Cortex of kidney (tissue), 1 donor: ENCODE data around the gene GNG7.
"Not testable (repeated sequence)": the region's sequence is repeated elsewhere in the genome, so short reads cannot be mapped to it uniquely, and the experiment has no call there.

Experiments used
- DNase-seq: peaks from one replicate; lab custom pipeline; 2025; lab: John Stamatoyannopoulos, UW

Gene GNG7

GRCh38 chr19:2574971-2575630 lies 127.4 kb downstream of the GNG7 start:
- no peak for DNase-seq

GRCh38 chr19:2574478-2574931 lies 128.0 kb downstream of the GNG7 start:
- DNase-seq: no peak

GRCh38 chr19:2573916-2574315 lies 128.6 kb downstream of the GNG7 start:
- DNase-seq: no peak

GRCh38 chr19:2572152-2572551 lies 130.3 kb downstream of the GNG7 start:
- DNase-seq: not testable (repeated sequence)

GRCh38 chr19:2569596-2570465 lies 132.7 kb downstream of the GNG7 start:
- no peak for DNase-seq

GRCh38 chr19:2567996-2568395 lies 134.5 kb downstream of the GNG7 start:
- DNase-seq: no peak

- DNase-seq: no peak
Measured at GRCh38 chr19:2567580-2567979, 134.9 kb downstream of the GNG7 start.

- not testable (repeated sequence) for DNase-seq
Measured at GRCh38 chr19:2563546-2563945, 138.9 kb downstream of the GNG7 start.

- DNase-seq: no peak
Measured at GRCh38 chr19:2561895-2562294, 140.6 kb downstream of the GNG7 start.

GRCh38 chr19:2561221-2561620 lies 141.3 kb downstream of the GNG7 start:
- DNase-seq: no peak

GRCh38 chr19:2560369-2560768 lies 142.1 kb downstream of the GNG7 start:
- no peak for DNase-seq

- no peak for DNase-seq
Measured at GRCh38 chr19:2558543-2558942, 144.0 kb downstream of the GNG7 start.

- DNase-seq: not testable (repeated sequence)
Measured at GRCh38 chr19:2558131-2558530, 144.4 kb downstream of the GNG7 start.

GRCh38 chr19:2557093-2557440 lies 145.4 kb downstream of the GNG7 start:
- DNase-seq: no peak

GRCh38 chr19:2556221-2557092 lies 146.0 kb downstream of the GNG7 start:
- no peak for DNase-seq

GRCh38 chr19:2555422-2556220 lies 146.9 kb downstream of the GNG7 start:
- no peak for DNase-seq

GRCh38 chr19:2554856-2555255 lies 147.6 kb downstream of the GNG7 start:
- no peak for DNase-seq

GRCh38 chr19:2553510-2553909 lies 149.0 kb downstream of the GNG7 start:
- DNase-seq: no peak

- DNase-seq: no peak
Measured at GRCh38 chr19:2552859-2553258, 149.6 kb downstream of the GNG7 start.

GRCh38 chr19:2551864-2552185 lies 150.7 kb downstream of the GNG7 start:
- DNase-seq: no peak

- DNase-seq: no peak
Measured at GRCh38 chr19:2551172-2551863, 151.2 kb downstream of the GNG7 start.
